GM12878 (cell line): ENCODE measurements around the gene IQGAP2. TPM values are rescaled to one million over a fixed set of nuclear protein-coding genes. Genes with fewer than 3 reads are reported as not detected.

ENCODE experiments used
- ATAC-seq: fragments of 200-7000 bp; cut with Tn5 transposase; 3 replicates; pipeline ENCODE4 v1.9.1; 2020; ENCODE audit warnings: mild to moderate bottlenecking, moderate library complexity
- BruUV-seq: library from RNA; stranded (reverse); fragments of 400-500 nt; replicated peaks from 2 replicates; lab custom pipeline; 2021; lab: Mats Ljungman, UMichigan
- CTCF ChIA-PET: fragments of 300-600 bp; sonication (Branson Sonifier 250); formaldehyde crosslinking; extraction: SDS; loops from one replicate; lab custom pipeline; 2021; ENCODE audit warnings: inconsistent platforms; lab: Yijun Ruan, JAX
- POLR2A ChIA-PET: fragments of 350-600 bp; formaldehyde crosslinking; extraction: SDS; loops from one replicate; lab custom pipeline; 2021; ENCODE audit warnings: inconsistent platforms; lab: Charles Lee
- RAD21 ChIA-PET: fragments of 300-600 bp; sonication (Branson Sonifier 250); formaldehyde crosslinking; loops from one replicate; lab custom pipeline; 2023; ENCODE audit warnings: antibody characterized with exemption; ENCODE audit not compliant: unreplicated experiment; lab: Charles Lee
- SMC1A ChIA-PET: fragments of 300-600 bp; sonication (Branson Sonifier 250); formaldehyde crosslinking; loops from one replicate; lab custom pipeline; 2023; ENCODE audit not compliant: unreplicated experiment, uncharacterized antibody; lab: Charles Lee
- DNase-seq: peaks from one replicate; pipeline ENCODE4 v3.0.0-alpha.2; 2011; ENCODE audit warnings: low read depth, low spot score
- FAIRE-seq: peaks from 3 replicates; lab custom pipeline; 2011; peaks lifted over from hg19 to GRCh38; lab: Jason Lieb, UNC
- H2AFZ ChIP-seq: 2 replicates; pipeline ENCODE4 v1.6.0; 2011; ENCODE audit warnings: low read depth, low read length, control low read depth; ENCODE audit not compliant: control insufficient read depth
- H3K27ac ChIP-seq: 2 replicates; pipeline ENCODE4 v1.5.1; 2011; ENCODE audit warnings: control low read depth; ENCODE audit not compliant: control insufficient read depth, insufficient read depth
- H3K27me3 ChIP-seq, 2 experiments: replicated peaks in 1 of 2; 2 replicates each; pipeline versions ENCODE4 v1.6.0 to v1.6.1; 2011; ENCODE audit warnings: low read length in 1 of 2; ENCODE audit not compliant: control insufficient read depth in 2 of 2, insufficient read depth in 2 of 2
- H3K36me3 ChIP-seq, 2 experiments: 2 replicates each; pipeline ENCODE4 v1.5.1; 2011; ENCODE audit warnings: low read length in 1 of 2; ENCODE audit not compliant: control insufficient read depth in 2 of 2, insufficient read depth in 2 of 2
- H3K4me1 ChIP-seq: 2 replicates; pipeline ENCODE4 v1.6.1; 2011; ENCODE audit warnings: mild to moderate bottlenecking, low read length, moderate library complexity, mixed read lengths; ENCODE audit not compliant: control insufficient read depth, insufficient read depth
- H3K4me2 ChIP-seq: 2 replicates; pipeline ENCODE4 v1.6.0; 2011; ENCODE audit warnings: control low read depth; ENCODE audit not compliant: control insufficient read depth, insufficient read depth
- H3K4me3 ChIP-seq: fragments of 200-600 bp; sonication (generic); 2 replicates; pipeline ENCODE4 v1.5.1; 2016
- H3K79me2 ChIP-seq: 2 replicates; pipeline ENCODE4 v1.6.0; 2011; ENCODE audit warnings: low read length; ENCODE audit not compliant: control insufficient read depth, insufficient read depth
- H3K9ac ChIP-seq: 2 replicates; pipeline ENCODE4 v1.8.0; 2011; ENCODE audit warnings: low read length, control low read depth, mixed read lengths; ENCODE audit not compliant: control insufficient read depth, insufficient read depth
- H3K9me3 ChIP-seq: replicated peaks from 3 replicates; pipeline ENCODE4 v1.5.1; 2011; ENCODE audit warnings: mild to moderate bottlenecking, low read length; ENCODE audit not compliant: control insufficient read depth, insufficient read depth
- H4K20me1 ChIP-seq: 2 replicates; pipeline ENCODE4 v1.6.0; 2011; ENCODE audit not compliant: control insufficient read depth, insufficient read depth
- CBX5 ChIP-seq: sonication (generic); IDR thresholded peaks from 2 replicates; pipeline ENCODE4 v1.6.1; 2016; ENCODE audit warnings: low read depth, moderate library complexity, mild to moderate bottlenecking, inconsistent platforms
- CREB1 ChIP-seq: IDR thresholded peaks from 2 replicates; pipeline ENCODE4 v1.6.1; 2012; ENCODE audit warnings: low read depth, mild to moderate bottlenecking, inconsistent platforms
- GABPA ChIP-seq: IDR thresholded peaks from 2 replicates; pipeline ENCODE4 v1.6.1; 2014; ENCODE audit warnings: antibody characterized with exemption, low read depth, mild to moderate bottlenecking, inconsistent platforms
- IRF3 ChIP-seq: fragments of 450-650 bp; IDR thresholded peaks from 2 replicates; pipeline ENCODE4 v1.6.1; 2014; ENCODE audit warnings: mild to moderate bottlenecking
- JUNB ChIP-seq: IDR thresholded peaks from 2 replicates; pipeline ENCODE4 v1.6.1; 2016; ENCODE audit warnings: antibody characterized with exemption, mild to moderate bottlenecking
- LARP7 ChIP-seq: fragments of 450-650 bp; IDR thresholded peaks from 2 replicates; pipeline ENCODE4 v1.6.1; 2017; ENCODE audit warnings: mild to moderate bottlenecking
- NR2C1 ChIP-seq: fragments of 450-650 bp; IDR thresholded peaks from 2 replicates; pipeline ENCODE4 v1.6.1; 2017; ENCODE audit warnings: antibody characterized with exemption, mild to moderate bottlenecking, moderate library complexity
- SP1 ChIP-seq: IDR thresholded peaks from one replicate; pipeline ENCODE4 v1.6.1; 2011; ENCODE audit warnings: low read depth, low read length
- SREBF1 ChIP-seq: IDR thresholded peaks from 2 replicates; pipeline ENCODE4 v1.6.1; 2012; ENCODE audit warnings: mild to moderate bottlenecking, low read length
- WGBS: methylation state at CpG from one replicate; pipeline ENCODE4 v1.1.6; 2016; ENCODE audit warnings: low lambda C conversion rate; ENCODE audit not compliant: insufficient replicate concordance, insufficient coverage; ENCODE audit errors: missing lambda C conversion rate; 5-methylcytosine and 5-hydroxymethylcytosine counted together
- in situ Hi-C: fragments of 300-500 bp; cut with MboI; formaldehyde crosslinking; loops from 9 replicates; pipeline ENCODE4 v1.14.3; 2018; ENCODE audit warnings: mixed read lengths
- intact Hi-C: fragments of 100-400 bp; cut with micrococcal nuclease; formaldehyde crosslinking; loops from one replicate; pipeline ENCODE4 v1.14.2; 2022; ENCODE audit not compliant: unreplicated experiment
- polyA plus RNA-seq, 11 experiments: library from polyadenylated mRNA; depleted of rRNA in 4 of 11; unstranded in 6 of 11; stranded (reverse) in 5 of 11; fragments of >200 nt; fragmentation: Nextera tagmentation in 4 of 11; fragmentation: Illumina TruSeq in 1 of 11; extraction: Ambion mirVana in 4 of 11; extraction: Trizol in 1 of 11; gene quantifications; 1 replicate in 1 of 11; 2 replicates in 10 of 11; pipeline versions ENCODE4 v1.2.1 to v1.2.3, GENCODE V29; 2011 to 2016; ENCODE audit warnings: inconsistent platforms in 2 of 11, missing spikeins in 2 of 11, low read depth in 1 of 11
- total RNA-seq, 4 experiments: library from RNA; depleted of rRNA in 3 of 4; stranded (reverse); fragments of >200 nt in 3 of 4; fragmentation: Illumina TruSeq in 1 of 4; extraction: Trizol in 1 of 4; gene quantifications; 2 replicates each; pipeline versions ENCODE4 v1.2.1 to v1.2.3, GENCODE V29; 2013 to 2021

Gene IQGAP2
- total and polyA plus RNA-seq, 10 of the 15 experiments (the other 5 are each of a cell fraction or from before 2014, with no cell fraction given) = 14.5 to 41.4 (median 21.8) TPM

DNA sequence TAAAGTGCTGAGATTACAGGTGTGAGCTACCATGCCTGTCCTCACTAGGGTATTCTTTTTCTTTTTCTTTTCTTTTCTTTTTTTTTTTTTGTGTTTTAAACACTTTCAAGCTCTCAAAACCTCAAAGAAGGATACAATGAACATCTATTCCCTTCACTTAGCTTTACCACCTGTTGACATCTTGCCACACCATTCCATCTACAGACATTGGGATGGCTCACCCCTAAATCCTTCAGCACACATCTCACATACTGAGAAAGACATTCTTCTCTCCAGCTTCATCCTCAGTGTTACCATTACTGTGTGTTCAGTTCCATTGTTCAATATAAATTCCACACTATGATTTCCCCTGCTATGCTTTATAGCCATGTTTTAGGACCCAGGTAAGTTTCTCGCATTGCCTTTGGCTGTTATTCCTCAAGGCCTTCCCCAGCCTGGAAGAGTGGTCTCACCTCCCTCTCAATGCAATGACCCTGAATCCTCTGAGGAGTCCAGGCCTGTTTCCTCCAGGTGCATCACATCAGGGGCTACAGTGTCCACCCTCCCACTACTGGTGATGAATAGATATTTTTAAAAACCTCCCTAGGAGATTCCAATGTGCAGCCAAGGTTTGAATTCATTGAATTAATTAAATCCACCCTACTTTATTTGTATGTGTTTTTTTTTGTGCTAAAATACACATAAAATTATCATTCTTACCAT is 16.7 kb downstream of the IQGAP2 start:
- H3K9me3 ChIP-seq = no peaks in the 10 kb centered on the region
- DNase-seq (no peak), ATAC-seq (no peak), FAIRE-seq (no peak)
- ChIA-PET CTCF (interaction anchor here (0.7 to 1.3 kb wide), 4 partner anchors 11 to 162 kb away, joined by 3 to 4 read pairs (median 3); no protein-coding TSS in a partner anchor), RAD21 (interaction anchor here (0.6 kb wide), 1 partner anchor 16 kb away, joined by 3 read pairs; no protein-coding TSS in a partner anchor), SMC1A (interaction anchor here (0.7 to 0.9 kb wide), 2 partner anchors 12 to 139 kb away, joined by 3 read pairs; no protein-coding TSS in a partner anchor), POLR2A (no interaction called here)
- no peaks in the 10 kb centered on the region for H3K27me3 ChIP-seq
- 100% methylated on average over 1 of the region's 1 CpG for whole genome bisulfite sequencing
- no peak overlapping the region for H3K4me2 ChIP-seq
- H3K79me2 ChIP-seq = no peaks in the 10 kb centered on the region
- in situ Hi-C loops = no loop called here
- H3K4me1 ChIP-seq = no peaks in the 10 kb centered on the region
- no peak overlapping the region for H3K27ac ChIP-seq
- H4K20me1 ChIP-seq = no peaks in the 10 kb centered on the region
- no peak overlapping the region for H3K9ac ChIP-seq
- no peaks in the 10 kb centered on the region for H3K36me3 ChIP-seq
- no peak overlapping the region for H2AFZ ChIP-seq
- H3K4me3 ChIP-seq = no peak overlapping the region
- intact Hi-C loops = no loop called here
- no peak for TF ChIP-seq NR2C1
- no TSS peak for BruUV-seq

DNA sequence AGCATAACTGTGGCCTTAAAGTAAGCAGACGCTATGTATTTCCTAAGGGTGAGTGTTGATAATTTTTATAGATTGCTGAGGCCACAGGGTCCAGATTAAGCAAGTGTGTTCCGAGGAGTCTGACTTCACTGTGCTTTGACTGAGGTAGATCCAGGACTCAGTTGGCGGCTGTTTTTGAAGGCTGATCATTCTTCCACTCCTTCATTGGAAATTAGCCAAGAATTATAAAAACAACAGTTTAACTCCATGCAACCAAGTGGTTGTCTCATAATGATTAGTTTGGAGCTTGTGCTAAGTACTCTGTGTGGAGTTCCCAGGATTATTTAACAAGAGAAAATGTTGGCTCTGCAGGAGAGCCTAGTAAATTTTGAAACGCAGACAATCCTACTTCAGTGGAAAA is 19.1 kb downstream of the IQGAP2 start:
- in situ Hi-C loops = no loop called here
- intact Hi-C loops = no loop called here
- ATAC-seq (no peak), DNase-seq (no peak), FAIRE-seq (no peak)
- H3K4me1 ChIP-seq = no peaks in the 10 kb centered on the region
- no peak overlapping the region for H2AFZ ChIP-seq
- WGBS = 98% methylated on average over 4 of the region's 4 CpGs
- H3K79me2 ChIP-seq = no peaks in the 10 kb centered on the region; the same call in 1 of the 2 replicates
- SMC1A ChIA-PET = interaction anchor here (0.6 to 2.2 kb wide), 6 partner anchors 7 to 257 kb away, joined by 3 to 7 read pairs (median 4); no protein-coding TSS in a partner anchor
- no TSS peak for BruUV-seq
- CTCF ChIA-PET = interaction anchor here (1.2 kb wide), 2 partner anchors 15 to 150 kb away, joined by 3 to 4 read pairs; no protein-coding TSS in a partner anchor
- H3K4me2 ChIP-seq = no peak overlapping the region
- TF ChIP-seq IRF3 (no peak), LARP7 (no peak), SREBF1 (no peak), CREB1 (no peak), CBX5 (no peak), SP1 (no peak), JUNB (no peak), GABPA (no peak)
- H3K27me3 ChIP-seq = no peaks in the 10 kb centered on the region
- H3K36me3 ChIP-seq = no peaks in the 10 kb centered on the region
- no peaks in the 10 kb centered on the region for H4K20me1 ChIP-seq
- no peak overlapping the region for H3K27ac ChIP-seq
- POLR2A ChIA-PET = no interaction called here
- H3K9ac ChIP-seq = no peak overlapping the region
- RAD21 ChIA-PET = interaction anchor here (1.0 to 1.4 kb wide), 2 partner anchors 18 to 161 kb away, joined by 4 to 5 read pairs; no protein-coding TSS in a partner anchor
- H3K9me3 ChIP-seq = no peaks in the 10 kb centered on the region
- no peak overlapping the region for H3K4me3 ChIP-seq
